Measurements from ENCODE around the gene CHRND.

CHRND gene

GRCh38 chr2:232489516-232490220, 36.3 kb upstream of the CHRND start:
- CTCF ChIA-PET: interaction anchor here (1.3 kb wide), 1 partner anchor 32 kb away, joined by 3 read pairs; no protein-coding TSS in a partner anchor
- Histone ChIP-seq H3K36me3 (ENCODE audit: control insufficient read depth in 2 of 2, insufficient read depth in 1 of 2, low read length in 2 of 2) (no peaks in the 10 kb centered on the region), H3K4me3 (ENCODE audit: low read depth, low read length) (no peak overlapping the region), H3K4me1 (ENCODE audit: control insufficient read depth, insufficient read depth, low read length) (no peaks in the 10 kb centered on the region), H3K9me3 (ENCODE audit: control insufficient read depth, insufficient read depth, low read depth, low read length) (no peaks in the 10 kb centered on the region), H3K27ac (ENCODE audit: extremely low read depth, low read depth, low read length) (no peak overlapping the region)
- POLR2A ChIA-PET: no interaction called here
- no peak for TF ChIP-seq ZSCAN5A (tag by site-specific recombination; IDR thresholded peaks at IDR 0.05)
- no peak for TF ChIP-seq ZNF37A (tag by site-specific recombination; IDR thresholded peaks at IDR 0.05)
- no peak for TF ChIP-seq IKZF3 (tag by site-specific recombination; IDR thresholded peaks at IDR 0.05)
- no peak for TF ChIP-seq ZNF423 (tag by site-specific recombination; IDR thresholded peaks at IDR 0.05)
- no peak for TF ChIP-seq ZBTB21 (tag by site-specific recombination; IDR thresholded peaks at IDR 0.05)
- TF ChIP-seq ZNF473 (tag by site-specific recombination; IDR thresholded peaks at IDR 0.05): no peak
- no peak for TF ChIP-seq ZNF350 (tag by site-specific recombination; IDR thresholded peaks at IDR 0.05)

- TF ChIP-seq ZNF548 (tag by site-specific recombination; IDR thresholded peaks at IDR 0.05): no peak
- peak; percentile 65 for TF ChIP-seq EGR2 (tag by site-specific recombination; IDR thresholded peaks at IDR 0.05; ENCODE audit: low read depth)
- no peak for TF ChIP-seq ZEB2 (tag by site-specific recombination; IDR thresholded peaks at IDR 0.05)
- peak; percentile 61 for TF ChIP-seq ZFHX2 (tag by site-specific recombination; conservative IDR thresholded peaks at IDR 0.05)
- TF ChIP-seq ZNF433 (tag by site-specific recombination; IDR thresholded peaks at IDR 0.05; ENCODE audit: low read depth): no peak
- TF ChIP-seq ZNF341 (tag by site-specific recombination; IDR thresholded peaks at IDR 0.05; ENCODE audit: low read depth): no peak
- TF ChIP-seq PRDM10 (tag by site-specific recombination; IDR thresholded peaks at IDR 0.05): peak; percentile 66; the same call in 1 of the 2 replicates
- peak; percentile 85 for TF ChIP-seq KLF1 (tag by site-specific recombination; IDR thresholded peaks at IDR 0.05)
- ChIA-PET POLR2A (no interaction called here), CTCF (interaction anchor here (1.3 kb wide), 2 partner anchors 31 to 46 kb away, joined by 3 read pairs; no protein-coding TSS in a partner anchor)
Measured at GRCh38 chr2:232490221-232491138, 35.5 kb upstream of the CHRND start.

More at GRCh38 chr2:232490221-232491138, 35.5 kb upstream of the CHRND start:
- H3K9me3 ChIP-seq (ENCODE audit: control insufficient read depth, insufficient read depth, low read depth, low read length): no peaks in the 10 kb centered on the region
- no peaks in the 10 kb centered on the region for H3K36me3 ChIP-seq (ENCODE audit: control insufficient read depth in 2 of 2, insufficient read depth in 1 of 2, low read length in 2 of 2)
- no peak overlapping the region for H3K27ac ChIP-seq (ENCODE audit: extremely low read depth, low read depth, low read length)
- H3K4me3 ChIP-seq (ENCODE audit: low read depth, low read length): no peak overlapping the region
- no peaks in the 10 kb centered on the region for H3K4me1 ChIP-seq (ENCODE audit: control insufficient read depth, insufficient read depth, low read length)
